CD4-positive, alpha-beta T cell treated with Interleukin-6 at 100 ng/mL for 8 hours (primary cell): ENCODE measurements around the gene SAT1.

Experiments
- DNase-seq: peaks from one replicate; pipeline ENCODE4 v3.0.0-alpha.2; 2020; ENCODE audit warnings: mixed read lengths, low spot score

SAT1 gene

DNA sequence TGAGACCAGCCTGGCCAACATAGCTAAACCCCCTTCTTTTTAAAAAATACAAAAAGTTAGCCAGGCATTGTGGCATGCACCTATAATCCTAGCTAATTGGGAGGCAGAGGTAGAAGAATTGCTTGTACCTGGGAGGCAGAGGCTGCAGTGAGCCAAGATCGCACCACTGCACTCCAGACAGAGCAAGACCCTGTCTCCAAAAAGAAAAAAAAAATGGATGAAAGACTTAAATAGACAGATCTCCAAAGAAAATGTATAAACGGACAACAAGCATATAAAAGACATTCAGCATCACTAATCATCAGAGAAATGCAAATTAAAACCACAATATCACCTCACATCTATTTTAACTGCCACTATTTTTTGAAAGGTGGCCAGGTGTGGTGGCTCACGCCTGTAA, 6.6 kb upstream of the SAT1 start:
- no peak for DNase-seq

DNA sequence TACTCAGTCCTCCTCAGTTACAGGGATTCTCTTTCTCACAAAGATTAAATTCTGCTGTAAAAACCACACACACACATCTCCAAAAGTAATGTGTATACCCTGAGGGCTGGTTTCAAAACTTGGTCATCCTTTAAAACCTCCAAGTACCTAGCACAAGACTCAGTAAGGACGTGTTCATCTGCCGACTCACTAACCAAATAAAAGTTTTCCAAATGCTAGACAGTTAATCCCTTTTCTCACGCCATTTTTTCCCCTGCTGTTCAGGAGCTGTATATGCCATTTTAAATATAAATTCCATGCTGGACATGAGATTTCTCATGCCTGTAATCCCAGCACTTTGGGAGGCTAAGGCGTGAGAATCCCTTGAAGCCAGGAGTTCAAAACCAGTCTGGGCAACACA, 3.9 kb upstream of the SAT1 start:
- no peak for DNase-seq

DNA sequence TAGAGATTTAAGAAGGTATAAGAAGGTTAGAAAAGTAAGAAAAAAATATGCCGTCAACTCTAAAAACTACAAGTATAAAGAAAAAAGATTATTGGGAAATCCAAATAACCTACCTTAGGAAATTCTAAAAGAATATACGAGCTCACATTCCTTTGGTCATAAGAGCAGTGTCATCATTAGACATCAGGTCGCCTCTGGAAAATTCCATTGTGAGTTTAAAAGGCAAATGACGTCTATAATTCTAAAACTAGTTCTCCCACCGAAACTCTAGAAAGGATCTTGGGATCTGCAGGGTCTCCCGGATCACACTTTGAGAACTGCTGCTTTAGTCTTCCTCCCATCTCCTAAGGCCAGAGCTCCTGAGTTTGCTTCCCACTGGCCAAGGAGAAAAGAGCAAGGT, 518 bp upstream of the SAT1 start:
- DNase-seq = no peak

DNA sequence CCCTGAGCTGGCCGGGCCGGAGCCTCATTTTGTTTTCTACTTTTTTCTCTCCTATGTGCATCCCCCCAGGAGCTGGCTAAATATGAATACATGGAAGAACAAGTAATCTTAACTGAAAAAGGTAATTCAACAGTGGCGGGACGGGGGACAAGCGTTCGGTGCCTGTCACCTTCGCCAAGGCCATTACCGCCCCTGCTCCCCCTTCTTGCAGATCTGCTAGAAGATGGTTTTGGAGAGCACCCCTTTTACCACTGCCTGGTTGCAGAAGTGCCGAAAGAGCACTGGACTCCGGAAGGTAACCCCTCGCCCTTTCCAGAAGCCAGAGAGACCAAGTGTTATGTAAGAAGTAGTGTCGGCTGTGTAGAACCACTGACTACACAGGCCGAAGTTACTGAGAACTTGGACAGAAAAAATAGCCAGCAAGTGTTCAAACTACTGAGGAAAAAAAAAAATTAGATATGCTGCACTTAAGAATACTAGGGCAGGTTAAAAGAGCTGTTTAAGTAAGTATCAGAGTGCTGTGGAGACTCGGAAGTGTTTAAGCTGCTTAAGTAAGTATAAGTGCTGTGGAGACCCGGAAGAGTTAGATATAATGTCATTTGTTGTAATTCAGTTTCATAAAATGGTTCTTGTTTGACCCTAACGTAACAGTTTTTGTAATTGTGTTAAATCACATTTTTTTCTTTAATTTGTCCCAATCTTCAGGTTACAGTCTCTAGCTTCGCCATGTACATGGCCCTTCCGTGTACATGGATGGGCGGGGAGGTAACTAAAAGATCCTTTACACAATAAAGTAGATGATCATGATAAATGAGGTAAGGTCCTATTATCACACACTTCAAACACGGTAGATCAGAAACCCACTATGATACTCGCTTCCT, 856 bp downstream of the SAT1 start:
- no peak for DNase-seq

DNA sequence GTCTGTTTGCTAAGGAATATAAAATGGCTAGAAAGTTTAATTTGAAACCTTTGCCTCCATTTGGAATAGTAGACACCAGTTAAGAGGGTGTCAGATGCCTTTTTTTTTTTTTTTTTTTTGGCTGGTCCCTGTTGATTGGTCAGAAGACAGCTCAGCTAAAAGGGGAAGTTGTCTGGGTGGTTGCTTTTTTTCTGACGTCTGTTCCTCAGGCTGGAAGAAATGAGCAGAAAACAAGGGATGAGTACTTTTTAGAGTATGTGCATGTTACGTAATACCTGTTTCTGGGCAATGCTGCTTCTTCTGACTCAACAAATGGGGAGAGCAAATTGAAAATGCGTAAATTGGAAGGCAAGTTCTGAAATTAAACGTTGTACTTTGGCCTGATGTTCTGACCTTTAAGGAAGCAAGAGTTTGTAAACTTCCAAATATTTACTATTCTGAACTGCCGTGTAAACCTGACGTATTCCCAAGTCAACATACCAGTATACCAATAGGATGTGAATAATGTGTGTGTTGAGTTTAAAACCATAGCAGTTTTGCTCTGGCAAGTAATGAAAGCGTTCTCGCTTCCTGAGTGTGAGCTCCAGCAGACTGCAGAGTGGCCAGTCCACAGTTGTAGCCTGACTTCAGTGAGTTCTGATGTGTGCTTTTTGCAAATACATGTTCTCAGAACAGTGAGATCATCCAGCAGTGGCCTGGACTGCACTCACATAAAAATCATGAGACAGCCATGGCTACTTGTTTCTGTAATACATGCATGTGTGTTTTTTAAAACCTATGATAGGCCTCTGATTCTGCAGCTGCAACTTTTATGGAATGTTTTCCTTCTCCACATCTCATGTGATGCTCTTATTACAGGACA, 1.7 kb downstream of the SAT1 start:
- no peak for DNase-seq

DNA sequence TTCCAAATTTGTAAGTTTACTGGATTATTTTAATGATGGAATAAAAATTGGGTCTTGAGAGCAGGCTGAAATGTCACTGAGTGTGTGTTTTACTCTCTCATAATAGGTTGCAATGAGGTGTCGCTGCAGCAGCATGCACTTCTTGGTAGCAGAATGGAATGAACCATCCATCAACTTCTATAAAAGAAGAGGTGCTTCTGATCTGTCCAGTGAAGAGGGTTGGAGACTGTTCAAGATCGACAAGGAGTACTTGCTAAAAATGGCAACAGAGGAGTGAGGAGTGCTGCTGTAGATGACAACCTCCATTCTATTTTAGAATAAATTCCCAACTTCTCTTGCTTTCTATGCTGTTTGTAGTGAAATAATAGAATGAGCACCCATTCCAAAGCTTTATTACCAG, 2.6 kb downstream of the SAT1 start:
- DNase-seq = no peak

DNA sequence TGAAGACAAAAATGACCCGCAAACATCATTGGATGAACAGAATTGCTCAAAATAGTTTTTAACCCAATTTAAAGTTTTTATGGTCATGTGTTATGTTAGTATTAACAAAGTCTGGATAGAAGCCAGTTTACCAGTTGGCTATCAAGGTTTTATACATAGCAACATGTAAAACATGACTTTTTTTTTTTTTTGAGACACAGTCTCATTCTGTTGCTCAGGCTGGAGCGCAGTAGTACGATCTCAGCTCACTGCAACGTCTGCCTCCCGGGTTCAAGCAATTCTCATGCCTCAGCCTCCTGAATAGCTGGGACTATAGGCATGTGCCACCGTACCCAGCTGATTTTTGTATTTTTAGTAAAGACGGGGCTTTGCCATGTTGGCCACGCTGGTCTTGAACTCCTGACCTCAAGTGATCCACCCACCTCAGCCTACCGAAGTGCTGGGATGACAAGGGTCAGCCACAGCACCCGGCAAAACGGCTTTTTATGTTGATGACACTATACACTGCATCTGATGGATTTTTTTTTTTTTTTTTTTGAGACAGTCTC, 3.4 kb downstream of the SAT1 start:
- DNase-seq = no peak

DNA sequence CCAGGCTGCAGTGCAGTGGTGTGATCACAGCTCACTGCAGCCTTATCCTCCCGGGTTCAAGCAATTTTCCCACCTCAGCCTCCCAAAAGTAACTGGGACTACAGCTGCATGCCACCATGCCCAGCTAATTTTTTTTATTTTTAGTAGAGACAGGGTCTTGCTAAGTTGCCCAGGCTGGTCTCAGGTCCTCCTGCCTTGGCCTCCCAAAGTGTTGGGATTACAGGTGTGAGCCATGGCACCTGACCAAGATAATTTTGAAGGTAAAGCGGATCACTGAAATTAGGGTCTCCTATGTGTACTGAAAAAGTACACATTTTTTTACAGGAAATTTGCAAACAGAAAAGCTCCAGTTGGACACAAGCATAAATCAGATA, 4.8 kb downstream of the SAT1 start:
- no peak for DNase-seq

DNA sequence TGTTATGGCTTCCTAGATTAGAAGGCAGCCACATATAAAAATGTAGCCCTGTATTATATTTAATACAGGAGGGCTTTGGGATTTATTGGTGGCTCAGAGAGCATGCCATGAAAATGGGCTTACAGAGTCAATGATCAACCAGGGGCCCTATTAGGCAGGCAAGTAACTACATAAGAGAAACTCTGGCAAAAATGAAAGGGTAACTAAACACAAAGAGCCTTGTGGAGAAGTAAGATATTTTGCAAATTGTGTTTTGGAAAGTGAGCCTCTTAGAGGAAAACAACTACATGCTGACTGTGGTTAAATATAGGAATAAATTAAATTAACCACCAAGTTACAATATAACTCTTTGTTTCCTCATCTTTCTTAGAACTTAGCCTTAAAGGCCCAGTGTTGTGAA, 5.5 kb downstream of the SAT1 start:
- no peak for DNase-seq

DNA sequence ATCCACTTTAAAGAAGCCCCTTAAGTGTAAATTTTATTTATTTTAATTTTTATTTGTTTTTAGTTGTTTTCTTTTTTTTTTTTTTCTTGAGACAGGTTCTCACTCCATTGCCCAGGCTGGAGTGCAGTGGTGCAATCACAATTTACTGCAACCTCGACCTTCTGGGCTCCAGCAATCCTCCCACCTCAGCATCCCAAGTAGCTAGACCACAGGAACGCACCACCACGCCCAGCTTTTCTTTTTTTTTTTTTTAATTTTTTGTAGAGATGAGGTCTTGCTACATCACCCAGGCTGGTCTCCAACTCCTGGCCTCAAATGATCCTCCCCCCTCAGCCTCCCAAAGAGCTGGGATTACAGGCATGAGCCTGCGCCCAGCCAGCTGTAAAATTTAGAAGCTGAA, 6.0 kb downstream of the SAT1 start:
- DNase-seq = no peak

DNA sequence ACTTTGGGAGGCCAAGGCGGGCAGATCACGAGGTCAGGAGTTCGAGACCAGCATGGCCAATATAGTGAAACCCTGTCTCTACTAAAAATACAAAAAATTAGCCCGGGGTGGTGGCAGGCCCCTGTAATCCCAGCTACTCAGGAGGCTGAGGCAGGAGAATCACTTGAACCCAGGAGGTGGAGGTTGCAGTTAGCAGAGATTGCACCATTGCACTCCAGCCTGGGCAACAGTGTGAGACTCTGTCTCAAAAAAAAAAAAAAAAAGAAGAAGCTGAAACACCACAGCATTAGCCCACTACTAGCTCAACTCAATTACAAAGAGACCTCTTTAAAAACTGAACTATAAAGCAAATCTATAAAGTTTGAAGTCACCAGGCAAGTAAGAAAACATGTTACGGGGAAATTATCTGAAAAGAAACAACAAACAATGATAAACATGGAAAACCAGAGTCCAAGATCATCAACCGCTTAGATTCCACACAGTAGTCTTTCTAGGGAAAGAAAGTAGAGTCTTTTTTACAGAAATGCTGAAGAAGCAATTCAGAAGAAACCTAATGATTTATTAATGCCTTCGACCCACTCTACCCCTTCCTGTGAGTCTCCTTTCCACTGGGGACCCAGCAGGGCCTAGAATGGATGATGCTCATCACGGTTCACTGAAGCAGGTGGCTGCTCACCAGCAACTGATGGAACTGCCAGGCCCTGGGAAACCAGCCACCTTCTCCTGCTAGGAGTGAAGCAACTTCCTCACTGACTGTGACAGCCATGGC, 6.6 kb downstream of the SAT1 start:
- no peak for DNase-seq

DNA sequence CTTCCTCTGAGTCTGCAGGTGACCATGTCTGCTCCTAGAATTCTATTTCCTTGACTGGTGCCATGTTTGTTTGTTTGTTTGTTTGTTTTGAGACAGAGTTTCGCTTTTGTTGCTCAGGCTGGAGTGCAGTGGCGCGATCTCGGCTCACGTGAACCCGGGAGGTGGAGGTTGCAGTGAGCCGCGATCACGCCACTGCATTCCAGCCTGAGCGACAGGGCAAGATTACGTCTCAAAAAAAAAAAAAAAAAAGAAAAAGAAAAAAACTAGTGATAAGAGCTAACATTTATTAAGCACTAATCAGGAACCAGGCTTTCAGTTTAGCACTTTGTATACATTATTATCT, 7.2 kb downstream of the SAT1 start:
- no peak for DNase-seq

DNA sequence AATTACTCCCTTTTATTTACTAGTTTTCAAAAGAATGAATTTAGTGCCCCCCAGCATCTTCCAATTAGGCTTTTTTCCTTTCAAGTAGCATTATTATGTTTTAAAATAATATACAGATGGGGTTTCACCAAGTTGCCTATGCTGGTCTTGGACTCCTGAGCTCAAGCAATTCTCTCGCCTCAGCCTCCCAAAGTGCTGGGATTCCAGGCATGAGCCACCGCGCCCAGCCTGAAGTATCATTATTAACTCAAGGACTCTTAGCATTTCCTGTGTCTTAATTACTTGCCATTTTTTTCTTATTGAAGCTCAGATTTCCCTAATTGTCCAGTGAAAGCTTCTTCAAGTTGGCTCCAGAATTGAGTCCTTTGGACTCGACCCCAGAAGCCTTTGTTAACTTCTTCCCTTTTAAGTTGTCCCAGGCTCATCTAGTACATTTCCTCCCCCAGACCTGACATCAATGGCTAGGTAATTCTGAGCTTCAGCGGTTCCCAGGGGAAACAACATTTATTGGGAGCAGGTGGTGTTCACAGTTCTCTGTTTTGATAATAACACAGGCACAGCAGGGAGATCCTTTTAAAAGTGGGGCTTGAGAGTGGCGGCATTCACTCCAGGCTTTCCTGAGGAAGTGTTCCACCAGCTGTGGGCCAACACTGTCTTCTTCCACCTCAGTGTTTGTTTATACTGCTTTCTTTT, 10.0 kb downstream of the SAT1 start:
- no peak for DNase-seq

DNA sequence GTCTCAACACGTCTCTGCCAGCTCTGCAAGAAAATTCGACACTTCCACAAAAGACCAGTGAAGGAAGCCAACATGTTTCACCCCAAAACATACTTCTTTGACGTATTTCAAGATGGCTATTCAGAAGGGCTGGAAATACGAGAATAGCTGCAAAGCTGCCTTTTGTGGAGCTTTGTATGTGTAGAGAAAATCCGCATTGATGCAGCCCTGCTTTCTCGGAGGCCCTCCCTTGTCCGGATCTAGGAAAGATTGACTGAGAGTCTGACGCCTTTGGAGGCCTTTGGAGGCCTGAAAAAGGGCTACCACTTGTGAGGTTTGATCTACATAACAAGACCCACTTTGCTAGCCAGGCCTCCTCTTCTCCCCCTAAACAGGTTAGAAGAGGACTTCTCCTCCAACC, 12.2 kb downstream of the SAT1 start:
- DNase-seq = no peak

DNA sequence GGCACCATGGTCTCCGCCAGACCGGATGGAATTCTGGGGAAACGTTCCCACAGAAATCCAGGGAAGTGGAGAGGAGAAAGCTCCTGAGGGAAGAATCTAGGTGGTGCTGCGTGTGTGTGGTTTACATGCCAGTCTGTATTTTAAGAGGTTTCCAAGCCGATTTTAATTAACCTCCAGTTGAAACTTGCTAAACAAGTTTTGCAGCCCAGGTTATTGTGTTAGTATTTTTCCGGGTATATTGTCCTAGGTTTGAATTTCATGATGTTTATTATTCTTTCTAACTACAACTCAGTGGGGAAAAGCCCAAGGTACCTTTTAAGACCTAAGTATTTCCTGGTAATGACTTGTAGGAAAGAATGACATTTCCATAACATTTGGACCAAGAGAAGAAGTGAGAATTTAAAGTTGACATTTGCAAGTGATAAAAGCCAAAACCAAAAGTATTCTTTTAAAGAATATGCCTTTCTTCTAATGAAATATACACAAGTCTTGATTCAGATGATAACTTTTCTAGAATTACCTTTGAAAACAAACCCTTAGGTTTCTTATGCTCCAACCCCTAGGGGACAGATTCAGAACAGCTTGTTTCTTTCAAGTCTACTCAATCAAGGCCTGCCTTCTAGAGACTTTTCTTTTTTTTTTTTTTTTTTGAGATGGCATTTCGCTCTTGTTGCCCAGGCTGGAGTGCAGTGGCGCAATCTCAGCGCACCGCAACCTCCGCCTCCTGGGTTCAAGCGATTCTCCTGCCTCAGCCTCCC, 14.6 kb downstream of the SAT1 start:
- no peak for DNase-seq

DNA sequence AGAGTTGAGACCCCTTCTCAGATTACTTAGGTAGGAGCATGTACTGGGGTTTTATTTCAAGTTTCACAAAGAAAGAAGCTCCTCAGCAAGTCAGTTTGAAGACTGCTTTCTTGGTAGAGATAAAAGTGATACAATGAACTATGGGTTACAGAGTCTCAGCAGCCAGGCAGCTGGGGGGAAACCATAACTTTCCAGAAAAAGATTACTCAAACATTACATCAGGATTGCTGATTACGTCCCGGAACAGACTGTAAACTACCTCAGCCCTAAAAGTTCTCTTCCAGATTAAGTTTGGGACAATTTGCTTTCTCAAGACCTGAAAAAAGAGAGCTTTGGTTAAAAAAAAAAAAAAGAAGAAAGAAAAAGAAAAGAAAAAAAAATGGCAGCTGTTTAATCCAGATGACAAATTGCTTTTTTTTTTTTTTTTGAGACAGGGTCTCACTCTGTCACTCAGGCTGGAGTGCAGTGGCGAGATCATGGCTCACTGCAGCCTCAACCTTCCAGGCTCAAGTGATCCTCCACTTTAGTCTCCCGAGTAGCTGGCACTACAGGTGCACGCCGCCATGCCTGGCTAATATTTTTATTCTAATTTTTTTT, 16.6 kb downstream of the SAT1 start:
- DNase-seq = no peak

DNA sequence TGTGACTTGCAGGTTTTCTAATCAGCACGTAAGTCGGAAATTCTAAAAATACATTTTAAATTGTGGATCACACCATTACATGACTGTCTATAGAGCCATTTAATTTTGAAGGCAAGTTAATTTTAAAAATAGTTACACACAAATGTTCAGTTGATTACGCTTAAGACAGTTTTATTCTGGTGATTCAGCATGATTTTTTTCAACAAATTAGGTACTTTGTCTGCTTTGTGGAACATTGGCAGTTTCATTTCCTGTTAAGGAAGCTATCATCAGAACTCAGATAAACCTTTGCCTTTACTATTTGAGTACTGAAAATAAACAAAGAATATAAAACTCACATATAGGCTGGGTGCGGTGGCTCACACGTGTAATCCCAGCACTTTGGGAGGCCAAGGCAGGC, 19.5 kb downstream of the SAT1 start:
- DNase-seq = no peak

DNA sequence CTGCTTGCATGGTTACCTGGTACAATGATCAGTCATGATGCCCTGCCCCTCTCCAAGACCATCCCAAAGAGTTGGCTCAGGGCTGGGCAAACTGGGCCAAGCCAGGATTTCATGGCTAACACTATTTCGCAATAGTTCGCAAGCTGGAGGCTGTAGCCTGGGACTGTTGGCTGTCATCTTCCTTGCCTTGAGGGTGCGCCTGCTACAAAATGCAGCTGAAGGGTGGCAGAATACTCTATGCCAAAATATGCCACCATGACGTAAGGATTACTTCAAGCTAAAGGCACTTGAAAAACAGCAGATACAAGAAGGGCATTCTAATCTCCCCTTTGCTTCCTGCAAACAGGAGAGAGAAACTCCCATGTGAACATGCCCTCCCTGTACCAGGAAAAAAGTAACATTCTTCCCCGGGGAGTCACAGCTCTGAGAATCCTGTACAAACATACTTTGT, 21.0 kb downstream of the SAT1 start:
- DNase-seq = no peak

DNA sequence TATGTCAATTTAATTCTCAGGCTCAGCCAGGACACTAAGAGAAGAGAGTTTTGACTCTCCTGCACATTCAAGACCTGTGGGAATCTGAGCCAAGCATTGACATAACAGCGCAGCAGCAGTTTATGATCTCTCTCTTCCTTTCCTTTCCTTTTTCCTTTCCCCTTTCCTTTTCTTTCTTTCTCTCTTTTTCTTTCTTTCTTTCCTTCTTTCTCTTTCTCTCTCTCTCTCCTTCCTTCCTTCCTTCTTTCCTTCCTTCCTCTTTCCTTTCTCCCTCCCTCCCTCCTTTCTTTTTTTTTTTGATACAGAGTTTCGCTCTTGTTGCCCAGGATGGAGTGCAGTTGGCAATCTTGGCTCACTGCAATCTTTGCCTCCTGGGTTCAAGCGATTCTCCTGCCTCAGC, 21.6 kb downstream of the SAT1 start:
- no peak for DNase-seq

DNA sequence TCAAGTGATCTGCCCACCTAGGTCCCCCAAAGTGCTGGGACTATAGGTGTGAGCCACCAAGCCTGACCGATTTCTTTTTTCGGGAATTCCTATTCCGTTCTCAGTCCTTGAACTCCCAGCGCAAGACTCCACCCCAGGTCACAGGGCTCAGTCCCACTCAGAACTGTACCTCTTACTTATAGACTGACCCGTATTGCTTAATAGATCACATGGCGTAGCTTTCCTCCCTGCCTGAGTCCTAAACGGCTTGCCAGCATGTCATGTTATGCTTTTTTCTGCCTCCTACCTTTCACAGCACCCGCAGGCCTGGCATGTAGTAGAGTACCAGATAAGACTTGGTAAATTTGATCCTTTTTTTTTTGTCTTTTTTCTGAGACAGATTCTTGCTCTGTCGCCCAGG, 22.4 kb downstream of the SAT1 start:
- DNase-seq = no peak

DNA sequence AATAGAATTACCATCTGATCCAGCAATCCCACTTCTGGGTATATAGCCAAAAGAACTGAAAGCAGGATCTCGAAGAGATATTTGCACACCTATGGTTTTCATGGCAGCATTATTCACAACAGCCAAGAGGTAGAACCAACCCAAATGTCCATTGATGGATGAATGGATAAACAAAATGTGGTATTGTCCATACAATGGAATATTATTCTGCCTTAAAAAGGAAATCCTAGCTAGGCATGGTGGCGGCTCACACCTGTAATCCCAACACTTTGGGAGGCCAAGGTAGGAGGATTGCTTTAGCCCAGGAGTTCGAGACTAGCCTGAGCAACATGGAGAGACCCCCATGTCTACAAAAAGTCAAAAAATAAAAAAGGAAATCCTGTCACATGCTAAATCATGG, 27.3 kb downstream of the SAT1 start:
- no peak for DNase-seq
